ENCODE data around the gene ITIH4. TPM values are rescaled to one million over a fixed set of nuclear protein-coding genes. Genes with fewer than 3 reads are reported as not detected.

ITIH4 gene
- total RNA-seq, 2 experiments from 2014 or later: 15.1 to 16.3 TPM

DNA sequence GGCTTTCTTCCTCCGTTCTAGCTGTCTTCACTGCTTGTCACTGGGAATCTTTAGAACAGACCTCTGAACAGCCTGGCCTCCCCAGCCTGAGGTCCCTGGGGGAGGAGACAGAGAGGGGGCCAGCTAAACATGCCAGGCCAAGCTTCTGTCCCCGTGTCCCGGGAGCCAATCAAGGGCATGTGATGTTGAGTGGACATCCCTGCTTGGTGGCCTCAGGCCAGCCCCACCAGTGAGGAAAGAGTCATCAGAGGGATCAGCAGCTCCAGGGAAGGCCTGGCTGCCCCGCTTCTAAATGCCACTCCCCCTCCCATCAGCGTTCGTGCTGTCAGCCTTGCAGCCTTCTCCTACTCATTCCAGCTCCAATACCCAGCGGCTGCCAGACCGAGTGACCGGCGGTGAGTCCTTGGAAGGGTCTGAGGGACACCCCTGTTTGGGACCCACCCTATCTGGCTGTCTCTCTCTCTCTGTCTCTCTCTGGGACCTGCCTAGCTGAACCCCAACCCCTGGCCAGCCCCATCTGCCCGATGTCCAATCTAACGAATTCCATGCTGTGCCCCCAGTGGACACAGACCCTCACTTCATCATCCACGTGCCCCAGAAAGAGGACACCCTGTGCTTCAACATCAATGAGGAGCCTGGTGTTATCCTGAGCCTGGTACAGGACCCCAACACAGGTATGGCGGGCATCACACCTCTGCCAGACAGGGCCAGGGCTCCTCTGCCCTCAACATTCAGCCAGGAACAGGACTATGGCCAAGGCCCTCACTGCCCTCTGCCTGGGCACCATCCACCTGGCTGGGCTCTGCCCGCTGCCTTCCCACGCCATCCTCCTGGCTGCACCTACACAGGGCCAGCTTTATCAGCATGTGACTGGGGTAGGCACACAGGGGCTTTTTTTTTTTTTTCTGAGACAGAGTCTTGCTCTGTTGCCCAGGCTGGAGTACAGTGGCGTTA, 42.5 kb downstream of the ITIH4 start:
- CTCF ChIA-PET: no interaction called here

GRCh38 chr3:52787246-52787645, 43.2 kb downstream of the ITIH4 start:
- no peaks in the 10 kb centered on the region for H3K9me3 Mint-ChIP-seq (ENCODE audit: insufficient read depth)
- CTCF ChIA-PET: no interaction called here
- H3K4me1 Mint-ChIP-seq (ENCODE audit: low read depth): no peaks in the 10 kb centered on the region
- ATAC-seq (no peak), DNase-seq (no peak)
- H3K36me3 Mint-ChIP-seq (ENCODE audit: low read depth): no peaks in the 10 kb centered on the region
- no peak overlapping the region for H3K4me3 Mint-ChIP-seq
- POLR2A ChIA-PET: interaction anchor here (1.5 kb wide), 1 partner anchor 16 kb away, joined by 3 read pairs; the partner anchor contains the start of gene NEK4
- H3K27ac Mint-ChIP-seq: no peak overlapping the region
- no peaks in the 10 kb centered on the region for H3K27me3 Mint-ChIP-seq (ENCODE audit: low read depth)

More for the DNA sequence above, 42.5 kb downstream of the ITIH4 start:
- Mint-ChIP-seq H3K27me3 (ENCODE audit: low read depth) (no peaks in the 10 kb centered on the region), H3K9me3 (ENCODE audit: insufficient read depth) (no peaks in the 10 kb centered on the region), H3K27ac (no peak overlapping the region), H3K4me1 (ENCODE audit: low read depth) (no peaks in the 10 kb centered on the region), H3K4me3 (no peak overlapping the region), H3K36me3 (ENCODE audit: low read depth) (no peaks in the 10 kb centered on the region)
- POLR2A ChIA-PET: interaction anchor here (1.5 kb wide), 1 partner anchor 17 kb away, joined by 3 read pairs; the partner anchor contains the start of gene NEK4
- DNase-seq (no peak), ATAC-seq (no peak)

DNA sequence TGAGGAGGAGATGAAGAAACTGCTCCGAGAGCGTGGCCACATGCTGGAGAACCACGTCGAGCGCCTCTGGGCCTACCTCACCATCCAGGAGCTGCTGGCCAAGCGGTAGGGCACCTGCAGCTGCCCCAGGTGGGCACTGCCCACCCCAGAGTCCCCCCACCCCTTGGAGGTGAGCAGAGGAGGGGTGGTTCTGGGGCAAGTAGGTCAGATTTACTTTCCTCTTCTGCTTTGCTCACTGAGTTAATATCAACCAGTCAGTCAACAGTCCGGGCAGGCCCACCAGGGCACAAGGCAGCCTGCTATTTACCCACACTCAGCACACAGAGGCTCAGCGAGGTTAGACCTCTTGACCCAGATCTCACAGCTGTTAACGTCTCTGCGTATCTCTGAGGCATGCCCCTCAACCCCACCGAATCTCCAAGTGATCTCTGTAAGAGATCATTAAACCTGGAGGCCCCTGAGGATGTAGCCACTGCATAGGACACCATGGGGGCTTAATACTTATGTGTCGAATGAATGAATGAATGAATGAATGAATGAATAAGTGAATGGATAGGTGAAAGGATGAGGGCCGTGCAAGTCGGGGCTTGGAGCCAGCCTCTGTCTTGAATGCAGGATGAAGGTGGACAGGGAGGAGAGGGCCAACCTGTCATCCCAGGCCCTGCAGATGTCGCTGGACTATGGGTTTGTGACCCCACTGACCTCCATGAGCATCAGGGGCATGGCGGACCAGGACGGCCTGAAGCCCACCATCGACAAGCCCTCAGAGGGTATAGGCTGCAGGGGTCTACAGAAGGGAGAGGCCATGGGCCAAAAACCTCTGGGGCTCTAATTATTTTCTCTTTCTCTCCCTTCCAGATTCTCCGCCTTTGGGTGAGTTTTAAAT, 43.9 kb downstream of the ITIH4 start:
- Mint-ChIP-seq H3K4me3 (no peak overlapping the region), H3K9me3 (ENCODE audit: insufficient read depth) (no peaks in the 10 kb centered on the region), H3K36me3 (ENCODE audit: low read depth) (no peaks in the 10 kb centered on the region), H3K4me1 (ENCODE audit: low read depth) (no peaks in the 10 kb centered on the region), H3K27me3 (ENCODE audit: low read depth) (peaks cover 2% of the 10 kb centered on the region), H3K27ac (no peak overlapping the region)
- ChIA-PET POLR2A (no interaction called here), CTCF (no interaction called here)
- DNase-seq (no peak), ATAC-seq (no peak)

GRCh38 chr3:52784931-52785590, 45.4 kb downstream of the ITIH4 start:
- Mint-ChIP-seq H3K4me1 (ENCODE audit: low read depth) (no peaks in the 10 kb centered on the region), H3K4me3 (no peak overlapping the region), H3K27ac (no peak overlapping the region), H3K9me3 (ENCODE audit: insufficient read depth) (no peaks in the 10 kb centered on the region), H3K36me3 (ENCODE audit: low read depth) (no peaks in the 10 kb centered on the region), H3K27me3 (ENCODE audit: low read depth) (peaks cover 6% of the 10 kb centered on the region)
- ChIA-PET CTCF (interaction anchor here (1.5 to 2.0 kb wide), 2 partner anchors 14 kb away, joined by 7 to 12 read pairs; partner anchors contain the start of gene NEK4), POLR2A (interaction anchor here (0.6 kb wide), 1 partner anchor 40 kb away, joined by 3 read pairs; no protein-coding TSS in a partner anchor)
- ATAC-seq (no peak), DNase-seq (no peak)

DNA sequence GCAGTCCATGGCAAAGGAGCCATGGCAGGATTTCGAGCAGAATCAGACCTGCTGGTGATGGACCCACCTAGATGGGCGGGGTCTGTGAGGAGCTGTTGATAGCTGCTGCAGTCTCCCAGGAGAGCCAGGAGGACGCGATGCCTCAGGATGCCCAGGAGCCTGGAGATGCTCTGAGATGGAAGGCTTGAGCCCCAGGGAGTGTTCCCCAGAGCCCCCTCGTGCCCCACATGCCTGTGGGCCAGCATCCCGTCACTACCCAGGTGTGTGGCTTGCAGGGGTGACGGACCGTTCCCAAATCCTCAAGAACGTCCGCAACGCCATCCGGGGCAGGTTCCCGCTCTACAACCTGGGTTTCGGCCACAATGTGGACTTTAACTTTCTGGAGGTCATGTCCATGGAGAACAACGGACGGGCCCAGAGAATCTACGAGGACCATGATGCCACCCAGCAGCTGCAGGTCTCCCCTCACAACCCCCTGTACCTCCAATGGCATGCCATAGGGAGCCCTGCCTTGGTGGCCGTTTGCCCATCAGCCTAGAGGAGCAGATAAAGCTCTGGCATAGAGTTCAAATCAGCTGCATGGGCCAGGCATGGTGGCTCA, 46.4 kb downstream of the ITIH4 start:
- H3K27me3 Mint-ChIP-seq (ENCODE audit: low read depth): peaks cover 12% of the 10 kb centered on the region
- no peaks in the 10 kb centered on the region for H3K9me3 Mint-ChIP-seq (ENCODE audit: insufficient read depth)
- no peak overlapping the region for H3K27ac Mint-ChIP-seq
- H3K36me3 Mint-ChIP-seq (ENCODE audit: low read depth): no peaks in the 10 kb centered on the region
- no peak for ATAC-seq
- POLR2A ChIA-PET: interaction anchor here (0.6 kb wide), 1 partner anchor 40 kb away, joined by 3 read pairs; no protein-coding TSS in a partner anchor
- H3K4me1 Mint-ChIP-seq (ENCODE audit: low read depth): no peaks in the 10 kb centered on the region
- H3K4me3 Mint-ChIP-seq: no peak overlapping the region
- no peak for DNase-seq
- CTCF ChIA-PET: interaction anchor here (1.2 to 2.0 kb wide), 3 partner anchors 13 to 15 kb away, joined by 4 to 12 read pairs (median 7); partner anchors contain the start of gene NEK4

DNA sequence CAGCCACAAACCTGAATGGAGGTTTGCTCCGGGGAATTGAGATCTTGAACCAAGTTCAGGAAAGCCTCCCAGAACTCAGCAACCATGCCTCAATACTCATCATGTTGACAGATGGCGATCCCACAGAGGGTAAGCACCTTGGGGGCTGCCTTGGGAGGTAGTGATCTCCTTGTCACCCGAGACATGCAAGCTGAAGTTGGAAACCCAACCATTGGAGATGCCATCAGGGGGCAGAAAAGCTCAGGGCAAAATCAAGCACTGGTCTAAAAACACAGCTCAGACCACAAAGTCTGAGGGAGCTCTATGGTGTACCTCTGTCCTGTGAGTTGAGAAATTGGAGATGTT, 47.3 kb downstream of the ITIH4 start:
- Mint-ChIP-seq H3K27me3 (ENCODE audit: low read depth) (peaks cover 12% of the 10 kb centered on the region), H3K9me3 (ENCODE audit: insufficient read depth) (no peaks in the 10 kb centered on the region), H3K4me3 (no peak overlapping the region), H3K4me1 (ENCODE audit: low read depth) (peaks cover 2% of the 10 kb centered on the region), H3K27ac (no peak overlapping the region), H3K36me3 (ENCODE audit: low read depth) (no peaks in the 10 kb centered on the region)
- CTCF ChIA-PET: interaction anchor here (0.6 to 2.0 kb wide), 3 partner anchors 12 to 152 kb away, joined by 3 to 12 read pairs (median 4); partner anchors contain the start of gene NEK4
- ATAC-seq: no peak
- POLR2A ChIA-PET: interaction anchor here (1.4 kb wide), 1 partner anchor 13 kb away, joined by 4 read pairs; the partner anchor contains the start of gene NEK4
- no peak for DNase-seq

- CTCF ChIA-PET: interaction anchor here (1.2 kb wide), 1 partner anchor 16 kb away, joined by 4 read pairs; no protein-coding TSS in a partner anchor
- POLR2A ChIA-PET: interaction anchor here (1.4 kb wide), 1 partner anchor 12 kb away, joined by 4 read pairs; the partner anchor contains the start of gene NEK4
- H3K27me3 Mint-ChIP-seq (ENCODE audit: low read depth): peaks cover 12% of the 10 kb centered on the region
- no peak for DNase-seq
- H3K4me1 Mint-ChIP-seq (ENCODE audit: low read depth): peaks cover 4% of the 10 kb centered on the region
- no peak overlapping the region for H3K27ac Mint-ChIP-seq
- H3K9me3 Mint-ChIP-seq (ENCODE audit: insufficient read depth): no peaks in the 10 kb centered on the region
- no peak for ATAC-seq
- H3K36me3 Mint-ChIP-seq (ENCODE audit: low read depth): no peaks in the 10 kb centered on the region
- H3K4me3 Mint-ChIP-seq: no peak overlapping the region
These were observed 47.9 kb downstream of the ITIH4 start for GRCh38 chr3:52782412-52783210.

DNA sequence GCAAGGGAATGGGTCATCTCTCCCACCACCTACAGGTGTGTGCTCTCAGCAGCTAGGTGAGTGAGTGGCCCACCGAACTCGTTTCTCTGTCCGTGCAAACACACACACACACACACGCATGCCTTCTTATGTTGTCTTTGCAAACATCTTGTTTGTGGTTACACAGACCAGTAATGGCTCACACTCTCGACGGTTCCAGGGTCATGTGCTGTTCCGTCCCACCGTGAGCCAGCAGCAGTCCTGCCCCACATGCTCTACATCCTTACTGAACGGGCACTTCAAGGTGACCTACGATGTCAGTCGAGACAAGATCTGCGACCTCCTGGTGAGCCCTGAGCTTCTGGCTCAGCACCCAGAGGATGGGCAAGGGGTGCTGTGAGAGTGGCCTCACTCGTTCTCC, 48.7 kb downstream of the ITIH4 start:
- Mint-ChIP-seq H3K4me3 (no peak overlapping the region), H3K9me3 (ENCODE audit: insufficient read depth) (no peaks in the 10 kb centered on the region), H3K36me3 (ENCODE audit: low read depth) (no peaks in the 10 kb centered on the region), H3K4me1 (ENCODE audit: low read depth) (peaks cover 4% of the 10 kb centered on the region), H3K27me3 (ENCODE audit: low read depth) (peaks cover 12% of the 10 kb centered on the region), H3K27ac (no peak overlapping the region)
- ATAC-seq (no peak), DNase-seq (no peak)
- POLR2A ChIA-PET: interaction anchor here (0.9 kb wide), 1 partner anchor 11 kb away, joined by 5 read pairs; the partner anchor contains the start of gene NEK4
- CTCF ChIA-PET: interaction anchor here (1.0 kb wide), 1 partner anchor 17 kb away, joined by 5 read pairs; no protein-coding TSS in a partner anchor

- Mint-ChIP-seq H3K36me3 (ENCODE audit: low read depth) (no peaks in the 10 kb centered on the region), H3K4me1 (ENCODE audit: low read depth) (peaks cover 4% of the 10 kb centered on the region), H3K27me3 (ENCODE audit: low read depth) (peaks cover 12% of the 10 kb centered on the region), H3K9me3 (ENCODE audit: insufficient read depth) (no peaks in the 10 kb centered on the region), H3K4me3 (no peak overlapping the region), H3K27ac (no peak overlapping the region)
- ChIA-PET POLR2A (interaction anchor here (1.4 kb wide), 1 partner anchor 9 kb away, joined by 4 read pairs; the partner anchor contains the start of gene NEK4), CTCF (interaction anchor here (1.4 kb wide), 2 partner anchors 9 to 18 kb away, joined by 4 to 5 read pairs; partner anchors contain the start of gene NEK4)
- DNase-seq (no peak), ATAC-seq (no peak)
These were observed 50.5 kb downstream of the ITIH4 start for GRCh38 chr3:52779837-52780585.

All from activated CD8-positive, alpha-beta T cell treated with anti-CD3 and anti-CD28 coated beads, Interleukin-2, amount 10 ng/mL, durations not matched to agents 7 days and 5 days (primary cell).